HG03520 (cell line): ENCODE results near the gene DNAH9.
"Not testable (repeated sequence)": the region's sequence is repeated elsewhere in the genome, so short reads cannot be mapped to it uniquely, and the experiment has no call there.

Source experiments
- ATAC-seq: cut with Tn5 transposase; IDR thresholded peaks from one replicate; pipeline ENCODE4 v1.9.1; 2021; ENCODE audit warnings: mild to moderate bottlenecking, moderate library complexity; ENCODE audit not compliant: unreplicated experiment

The DNAH9 gene

DNA sequence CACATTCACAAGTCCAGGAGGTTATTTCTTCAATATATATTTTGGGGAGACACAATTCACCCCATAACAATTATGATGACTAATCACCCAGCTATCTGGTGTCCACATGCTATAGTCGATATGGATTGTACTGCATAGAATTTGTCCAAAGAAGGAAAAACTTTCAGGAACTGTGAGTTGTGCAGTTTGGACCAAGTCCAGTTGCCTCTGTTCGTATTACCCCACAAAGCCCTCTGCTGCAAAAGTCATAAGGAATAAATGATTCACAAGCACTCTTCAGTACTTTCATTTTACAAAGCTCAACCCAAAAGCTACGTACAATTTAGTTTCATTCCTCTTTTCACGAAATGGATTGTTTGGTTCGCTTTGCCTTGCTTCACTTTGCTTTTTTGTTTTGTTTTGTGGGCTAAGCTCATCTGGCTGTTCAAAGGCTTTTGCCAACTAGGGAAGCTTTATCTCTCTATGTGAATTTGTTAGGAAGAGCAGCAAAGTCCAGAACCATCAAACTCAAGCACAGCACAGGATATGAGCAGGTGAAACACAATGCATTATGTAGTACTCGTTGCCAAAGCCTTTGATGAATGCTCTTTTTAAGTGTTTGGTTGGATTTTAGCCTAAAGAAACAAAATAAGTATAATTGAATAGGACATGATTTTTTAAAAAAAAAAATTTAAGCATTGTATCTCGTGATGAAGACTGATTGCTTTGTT is 300.4 kb downstream of the DNAH9 start:
- no peak for ATAC-seq

DNA sequence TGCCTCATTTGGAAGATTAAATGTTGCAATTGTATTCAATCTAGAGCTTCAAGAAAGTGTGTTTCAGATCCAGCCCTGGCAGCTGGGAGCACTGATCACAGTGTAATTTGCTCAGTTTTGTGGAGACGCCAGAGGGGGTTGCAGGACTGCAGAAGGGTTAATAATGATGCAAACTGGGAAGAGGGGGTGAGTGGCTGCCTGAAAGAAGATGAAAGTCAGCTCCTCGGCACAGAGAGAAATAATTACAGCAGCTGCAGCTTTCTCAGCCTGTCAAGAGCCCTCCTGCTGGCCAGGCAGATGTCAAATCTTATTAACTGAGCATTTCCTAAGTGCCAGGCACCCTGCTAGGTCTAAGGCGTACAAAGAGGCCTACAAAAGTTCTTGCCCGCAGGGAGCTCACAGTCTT is 301.3 kb downstream of the DNAH9 start:
- no peak for ATAC-seq

DNA sequence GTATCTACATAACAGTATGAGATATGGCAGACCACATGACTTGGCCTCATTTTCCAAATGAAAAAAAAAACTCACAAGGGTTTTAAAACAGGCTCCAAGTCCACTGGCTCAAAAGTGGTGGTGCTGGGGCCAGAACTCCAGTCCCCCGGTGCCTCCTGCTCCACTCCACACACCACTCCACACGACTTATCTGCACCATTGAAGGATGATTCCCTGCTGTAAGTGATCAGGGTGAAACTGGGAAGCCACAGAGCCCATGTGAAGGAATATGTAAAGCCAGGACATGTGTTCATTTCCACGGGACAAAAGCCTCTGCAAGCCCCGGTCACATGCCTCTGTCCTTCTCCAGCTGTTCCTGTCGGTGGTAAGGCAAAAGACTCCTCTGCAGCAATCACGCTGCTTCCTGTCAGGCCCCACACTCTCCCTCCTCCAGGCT is 301.8 kb downstream of the DNAH9 start:
- no peak for ATAC-seq

DNA sequence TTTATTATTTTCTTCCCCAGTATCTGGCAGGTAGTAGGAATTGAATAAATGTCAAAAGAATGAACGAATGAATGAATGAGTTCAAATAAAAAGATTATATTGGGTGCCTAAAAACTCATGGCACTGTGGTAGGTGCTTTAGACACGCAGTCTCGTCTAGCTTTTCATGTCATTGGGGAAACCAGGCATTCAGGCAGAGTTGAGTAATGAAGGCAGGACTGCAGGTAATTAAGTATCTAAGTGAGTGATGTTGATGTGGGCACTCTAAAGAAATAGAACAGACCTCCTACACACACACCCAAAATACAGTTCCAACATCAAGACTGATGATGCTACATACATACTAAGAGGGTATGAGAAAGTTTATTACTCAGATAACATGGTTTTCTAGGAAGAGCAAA is 302.4 kb downstream of the DNAH9 start:
- no peak for ATAC-seq

DNA sequence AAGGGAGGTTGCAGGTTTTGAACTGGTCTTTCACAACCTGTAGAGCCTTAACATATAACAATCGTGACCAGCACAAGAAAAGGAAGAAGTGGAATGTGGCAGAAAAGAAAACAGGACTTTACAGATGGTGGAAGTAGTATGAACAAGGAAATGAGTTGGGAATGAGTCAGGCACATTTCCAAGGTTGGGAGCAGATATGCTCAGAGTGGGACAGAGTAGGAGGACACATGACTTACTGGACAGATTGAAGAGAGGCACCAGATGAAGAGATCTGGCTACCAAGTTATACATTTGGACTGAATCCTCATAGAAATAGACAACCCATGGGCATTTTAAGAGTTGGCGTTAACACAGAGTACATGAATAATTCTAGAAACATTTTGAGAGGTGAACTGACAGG is 303.7 kb downstream of the DNAH9 start:
- no peak for ATAC-seq

DNA sequence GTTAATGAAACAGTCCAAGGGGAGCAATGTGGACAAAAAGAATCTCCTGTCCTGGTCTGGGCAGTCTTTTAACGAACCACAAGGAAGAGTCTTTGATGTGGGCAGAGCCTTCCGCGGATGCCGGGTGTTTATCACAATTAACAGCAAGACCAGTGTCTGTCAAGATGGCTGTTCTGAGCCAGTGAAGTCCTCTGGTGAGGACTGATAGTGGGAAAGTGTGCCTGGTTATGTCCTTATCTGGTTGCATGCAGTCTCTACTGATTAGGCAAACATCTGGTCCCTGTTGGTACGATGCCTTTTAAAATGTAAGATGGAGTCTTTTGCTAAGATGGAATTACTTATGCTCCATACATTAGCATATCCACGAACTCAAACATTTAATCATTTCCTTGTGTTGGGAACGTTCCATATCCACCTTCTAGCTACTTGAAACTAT is 310.5 kb downstream of the DNAH9 start:
- ATAC-seq, result no peak

DNA sequence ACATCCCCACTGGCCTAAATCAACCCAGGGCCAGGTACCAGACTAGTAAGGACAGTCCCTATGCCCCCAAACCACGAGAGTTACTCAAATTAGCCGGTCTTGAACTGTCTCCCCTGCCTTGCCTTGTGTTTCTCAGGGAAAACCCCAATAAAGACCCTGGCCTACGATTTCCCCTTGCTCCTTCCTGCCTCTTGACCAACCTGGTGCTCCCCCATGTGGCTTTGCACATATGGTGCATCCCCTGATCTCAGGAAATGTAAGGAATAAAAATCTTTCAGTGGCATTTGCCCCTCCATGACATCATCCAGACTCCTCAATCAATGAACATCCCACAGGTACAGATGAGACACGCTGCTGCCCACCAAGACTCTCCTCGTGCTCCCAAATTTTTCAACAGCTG is 311.1 kb downstream of the DNAH9 start:
- no peak for ATAC-seq

DNA sequence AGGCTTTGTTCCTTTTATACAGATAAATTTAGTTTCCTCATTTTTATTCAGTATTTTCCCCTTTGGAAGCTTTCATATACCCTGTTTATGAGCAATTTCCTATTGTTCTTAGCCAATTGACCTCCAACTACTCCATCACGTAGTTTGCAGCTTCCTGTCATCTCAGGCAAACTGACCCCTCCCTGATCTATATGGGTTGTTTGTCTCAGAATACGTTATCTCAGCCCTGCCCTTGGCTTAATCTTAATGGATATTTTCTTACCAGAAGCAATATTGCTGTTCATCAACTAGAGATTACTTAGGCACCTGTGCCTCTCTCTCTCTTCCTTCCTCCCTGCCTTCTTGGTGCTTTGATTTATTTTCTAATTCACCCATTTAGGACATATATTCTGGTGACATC is 317.8 kb downstream of the DNAH9 start:
- no peak for ATAC-seq

DNA sequence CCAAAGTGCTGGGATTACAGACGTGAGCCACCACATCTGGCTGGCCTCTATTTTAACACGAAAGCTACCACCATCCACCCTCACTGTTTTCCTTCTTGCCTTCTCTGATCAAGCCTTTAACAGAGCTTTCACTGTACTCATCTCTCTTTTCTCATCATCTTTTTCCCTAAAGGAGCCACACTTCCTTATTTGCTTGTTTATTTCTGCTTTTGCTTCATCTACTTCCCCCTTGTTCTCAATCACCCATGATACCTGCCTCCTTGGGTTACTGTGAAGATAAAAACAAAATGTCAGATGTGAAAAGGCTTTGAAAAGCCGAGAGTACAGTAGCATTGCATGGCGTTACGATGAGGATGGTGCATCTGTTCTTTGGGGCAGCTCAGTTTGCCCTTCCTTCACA is 319.1 kb downstream of the DNAH9 start:
- no peak for ATAC-seq

DNA sequence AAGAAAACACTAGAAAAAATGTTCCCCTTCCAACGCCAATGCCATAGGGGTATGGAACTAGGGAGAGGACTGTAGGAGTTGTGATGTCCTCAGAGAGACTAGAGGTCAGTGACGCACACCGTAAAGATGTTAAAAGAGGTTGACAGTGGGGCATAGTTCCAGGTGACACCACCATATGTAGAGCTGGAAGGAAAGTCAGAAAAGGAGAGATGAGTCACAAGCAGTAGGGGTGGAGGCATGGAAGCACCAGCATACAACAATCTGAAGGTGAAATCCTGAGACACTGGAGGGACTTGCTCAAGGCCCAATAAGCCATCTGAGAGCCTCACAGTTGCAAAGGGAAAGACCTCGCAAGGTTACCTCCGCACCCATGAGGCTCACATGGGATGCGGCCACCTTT is 323.0 kb downstream of the DNAH9 start:
- no peak for ATAC-seq

DNA sequence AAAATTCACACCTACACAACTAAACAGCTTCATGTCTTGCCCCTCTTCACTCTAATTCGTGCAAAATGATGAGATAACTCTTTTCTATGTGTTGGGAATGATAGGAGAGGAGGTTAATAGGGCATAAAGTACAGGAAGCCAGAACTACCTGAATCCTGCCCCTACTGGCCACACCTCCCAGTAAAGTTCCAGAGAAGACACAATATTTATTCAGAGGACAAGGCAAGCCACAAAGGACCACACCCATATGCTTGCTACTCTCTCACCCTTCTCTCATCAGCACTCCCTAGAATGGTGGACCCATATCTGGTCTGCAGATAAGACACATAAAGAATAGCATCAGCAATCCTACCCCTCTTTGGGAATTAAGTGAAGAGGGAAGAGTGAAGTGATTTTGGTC is 324.4 kb downstream of the DNAH9 start:
- no peak for ATAC-seq

DNA sequence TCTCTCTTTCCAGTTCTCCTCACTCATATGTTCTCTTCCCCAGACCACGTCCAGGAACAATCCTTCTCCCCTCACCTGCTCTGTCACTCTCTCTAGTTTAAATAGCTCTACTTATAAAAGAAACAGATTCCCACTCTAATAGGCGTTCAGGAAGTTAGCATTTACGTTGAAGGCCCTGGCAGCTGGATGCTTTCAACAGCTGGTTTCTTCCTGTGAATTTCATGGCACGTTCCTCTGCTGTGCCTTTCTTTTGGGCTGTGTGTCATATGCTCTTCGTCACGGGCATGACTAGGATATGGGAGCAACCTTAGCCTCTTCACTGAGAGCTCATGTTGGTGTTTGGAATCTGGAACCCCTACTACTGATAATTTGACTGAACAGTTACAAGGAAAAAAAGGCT is 325.8 kb downstream of the DNAH9 start:
- ATAC-seq, result no peak

DNA sequence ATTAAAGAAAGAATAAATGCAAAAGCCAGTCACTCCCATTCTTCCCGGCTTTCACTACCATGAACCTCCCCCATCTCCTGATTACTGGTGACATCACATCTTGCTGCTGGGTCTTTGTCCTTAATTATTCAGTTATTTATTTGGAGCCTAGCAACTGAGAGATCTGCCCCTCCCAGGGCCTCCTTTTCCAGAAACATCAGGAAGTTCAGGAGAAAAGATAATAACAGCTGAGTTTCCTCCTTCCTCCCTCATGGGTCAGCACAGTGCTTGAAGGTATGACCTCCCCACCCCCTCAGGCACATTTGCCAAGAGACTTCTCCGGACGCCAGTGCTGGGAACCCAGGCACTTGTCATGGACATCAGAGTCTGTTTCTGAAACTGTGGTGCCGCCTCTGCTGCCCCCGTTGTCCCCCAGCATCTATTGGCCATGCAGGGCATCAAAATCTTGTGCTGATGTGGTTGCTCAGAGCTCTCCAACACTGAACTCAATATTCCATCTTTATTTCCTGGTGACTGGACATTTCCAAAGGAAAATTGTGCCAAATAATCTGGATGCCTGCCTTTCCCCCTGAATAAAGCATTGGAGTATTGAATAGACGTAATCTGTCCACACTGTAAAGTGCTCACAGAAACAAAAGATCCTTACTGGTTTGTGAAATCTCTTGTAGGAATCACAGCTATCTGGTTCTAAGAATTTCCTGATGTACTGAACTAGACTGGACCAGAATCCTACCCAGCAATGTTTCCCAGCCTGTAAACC is 327.2 kb downstream of the DNAH9 start:
- no peak for ATAC-seq

DNA sequence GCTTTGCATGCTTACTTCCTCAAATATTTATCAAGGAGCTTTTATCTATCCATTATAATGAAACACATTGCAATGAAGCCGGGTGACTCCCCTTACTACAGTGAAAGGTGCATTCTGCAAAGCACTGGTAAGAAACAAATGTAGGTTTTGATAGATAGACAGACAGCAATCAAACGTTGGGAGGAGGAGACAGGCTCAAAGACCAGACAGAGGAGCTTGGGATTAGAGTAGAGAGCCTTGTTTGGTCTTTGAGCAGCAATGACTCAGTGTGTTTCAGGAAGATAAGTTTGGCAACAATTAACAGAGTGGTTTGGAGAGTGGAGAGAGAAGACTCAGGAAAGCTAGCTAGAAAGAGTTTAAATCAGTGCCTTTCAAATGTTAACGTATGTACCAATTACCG is 330.2 kb downstream of the DNAH9 start:
- no peak for ATAC-seq

DNA sequence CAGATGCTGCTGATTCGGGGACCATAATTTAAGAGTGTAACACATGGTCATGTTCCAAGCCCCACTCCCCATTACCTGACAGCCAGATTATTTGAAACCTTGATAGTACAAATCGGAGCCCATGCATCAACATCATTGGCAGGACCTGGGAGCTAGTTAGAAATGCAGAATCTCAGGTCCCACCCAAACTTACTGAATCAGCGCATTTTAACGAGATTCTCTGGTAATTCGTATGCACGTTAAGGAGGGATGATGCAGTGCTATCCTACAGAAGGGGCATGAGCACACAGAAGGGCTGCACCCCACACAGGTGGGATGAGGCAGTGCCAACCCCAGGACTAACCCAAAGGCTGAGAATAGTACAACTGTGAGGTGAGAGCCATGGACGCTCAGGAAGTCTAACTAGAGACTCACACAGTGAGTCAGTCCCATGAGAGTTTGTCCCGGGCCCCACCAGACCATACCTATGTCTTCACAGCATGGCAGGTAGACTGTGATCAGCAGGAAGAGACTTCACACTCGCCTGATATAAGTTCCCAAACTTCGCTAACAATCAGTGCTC is 334.1 kb downstream of the DNAH9 start:
- no peak for ATAC-seq

DNA sequence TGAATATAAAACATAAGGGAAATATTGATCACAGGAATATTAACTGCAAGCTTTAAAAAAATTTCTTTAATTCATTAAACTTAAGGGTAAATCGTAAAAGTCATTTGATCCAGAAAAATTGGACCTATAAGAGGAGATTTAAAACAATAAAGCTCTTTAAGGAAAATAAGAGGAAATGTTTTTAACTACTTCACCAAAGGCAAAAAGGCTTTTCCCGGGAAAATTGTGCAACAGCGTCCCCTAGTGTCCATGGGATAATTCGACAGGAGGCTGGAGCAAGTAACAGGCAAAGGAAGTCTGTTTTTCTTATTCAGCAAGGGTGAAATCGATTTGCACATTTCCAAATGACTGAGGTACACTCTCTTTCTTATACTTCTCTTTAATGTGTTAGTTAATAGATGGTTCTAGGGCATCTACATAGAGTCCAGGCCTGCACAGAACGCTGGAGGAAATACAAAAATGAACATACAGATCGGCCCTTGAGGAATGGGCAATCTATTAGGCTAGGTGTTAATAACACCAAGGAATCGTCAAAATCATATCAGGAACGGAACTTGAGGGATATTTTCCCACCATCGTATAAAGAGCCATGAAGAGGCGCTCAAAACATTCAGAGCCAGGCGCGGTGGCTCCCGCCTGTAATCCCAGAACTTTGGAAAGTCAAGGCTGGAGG is 337.6 kb downstream of the DNAH9 start:
- no peak for ATAC-seq

DNA sequence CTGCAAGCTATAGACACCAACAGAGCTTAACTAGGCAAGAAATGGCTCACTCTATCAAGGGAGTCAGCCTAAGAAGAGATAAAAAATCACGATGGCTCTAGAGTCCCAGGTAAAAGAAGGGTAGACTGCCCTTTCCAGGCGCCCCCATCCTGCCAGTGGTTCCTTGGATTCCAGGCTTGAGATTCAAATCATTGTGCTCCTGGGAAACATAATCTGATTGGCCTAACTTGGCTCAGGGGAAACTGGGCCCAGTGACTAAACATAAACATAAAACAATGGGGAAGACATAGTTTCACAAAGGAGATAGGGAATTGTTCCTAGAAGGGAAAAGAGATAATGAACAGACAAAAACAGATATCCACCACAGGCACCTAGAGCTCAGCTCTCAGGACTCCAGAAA is 342.6 kb downstream of the DNAH9 start:
- ATAC-seq, result no peak

DNA sequence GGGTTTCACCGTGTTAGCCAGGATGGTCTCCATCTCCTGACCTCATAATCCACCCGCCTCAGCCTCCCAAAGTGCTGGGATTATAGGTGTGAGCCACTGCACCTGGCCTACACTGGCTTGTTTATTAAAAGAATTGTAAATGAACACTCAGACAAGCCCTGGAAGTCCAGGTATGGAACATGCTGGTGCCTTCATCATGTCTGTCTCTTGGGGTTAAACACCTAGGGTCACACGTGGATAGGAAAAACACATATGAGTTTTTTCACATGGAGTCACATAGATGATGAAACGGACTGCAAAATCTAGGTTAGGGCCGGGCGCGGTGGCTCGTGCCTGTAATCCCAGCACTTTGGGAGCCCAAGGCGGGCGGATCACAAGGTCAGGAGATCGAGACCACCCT is 344.8 kb downstream of the DNAH9 start:
- not testable (repeated sequence) for ATAC-seq

DNA sequence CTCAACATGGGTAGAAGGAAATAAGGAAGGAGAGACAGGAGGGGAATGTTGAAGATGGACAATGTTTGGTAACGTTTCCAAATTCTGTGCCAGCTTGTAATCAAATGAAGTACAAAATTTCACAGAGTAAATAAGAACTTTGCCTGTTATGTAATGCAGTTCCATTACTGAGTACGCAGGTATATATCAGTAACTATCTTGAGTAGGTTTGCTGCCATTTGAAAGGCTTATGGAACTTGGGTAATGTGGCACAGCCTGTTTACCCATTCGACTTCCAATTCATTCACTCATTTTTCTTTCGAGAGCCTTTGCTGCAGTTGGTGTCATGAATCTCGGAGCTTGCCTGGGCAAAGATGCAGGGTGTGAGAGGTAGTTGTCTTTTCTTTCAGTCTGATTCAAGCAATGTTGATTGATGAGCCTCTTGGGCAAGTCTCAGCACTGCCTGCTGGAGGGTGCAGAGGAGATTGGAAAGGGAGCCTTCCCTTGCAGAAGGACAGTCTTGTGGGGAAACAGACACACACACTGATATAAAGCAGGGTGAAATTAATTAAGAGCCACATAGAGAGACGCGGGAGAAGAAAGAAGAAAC is 345.6 kb downstream of the DNAH9 start:
- no peak for ATAC-seq

DNA sequence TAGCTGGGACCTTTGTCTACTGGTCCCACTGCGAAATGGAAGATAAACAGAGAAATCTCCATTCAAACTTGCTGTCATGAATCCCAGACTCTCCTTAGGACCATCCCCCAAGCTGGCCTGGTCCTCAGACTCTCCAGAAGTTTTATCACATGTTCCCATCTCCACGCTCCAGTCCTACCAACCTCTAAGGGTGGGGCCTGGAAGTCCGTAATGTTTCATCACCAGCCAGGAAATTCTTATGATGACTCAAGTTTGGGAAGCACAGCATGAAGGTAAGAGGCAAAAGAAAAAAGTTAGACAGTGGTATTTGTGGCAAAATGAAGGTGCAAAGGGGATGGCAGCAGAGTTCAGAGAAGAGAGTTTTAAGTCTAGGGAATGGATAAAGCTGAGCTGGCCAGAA is 346.3 kb downstream of the DNAH9 start:
- ATAC-seq, result no peak

DNA sequence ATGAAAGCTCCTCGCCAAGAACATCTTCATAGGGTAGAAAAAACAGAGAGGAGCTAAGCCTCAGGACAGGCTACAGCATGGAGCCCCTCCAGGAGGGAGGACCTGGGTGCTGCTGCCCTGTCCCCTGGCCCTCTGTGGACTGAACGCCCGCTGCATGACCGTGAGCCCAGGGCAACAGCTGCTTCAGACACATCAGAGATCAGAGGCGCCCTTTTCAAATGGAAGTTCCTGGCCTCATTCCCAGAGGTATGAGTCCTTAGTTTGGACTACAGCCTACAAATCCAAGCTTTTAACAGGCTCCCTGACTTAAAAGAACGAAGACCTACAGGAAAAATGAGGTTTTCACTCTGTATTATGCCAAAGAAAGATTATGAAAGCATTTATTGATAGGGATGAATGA is 350.5 kb downstream of the DNAH9 start:
- no peak for ATAC-seq
